ENCODE measurements around the gene GLRB. TPM values are rescaled to one million over a fixed set of nuclear protein-coding genes. Genes with fewer than 3 reads are reported as not detected.

Gene GLRB
- total RNA-seq, 1 donor from 2014 or later = 44.0 TPM

Small RNA genes within 50 kb of the gene (small RNA-seq; reads per million reads assigned to genes)
- gene RF00019 (not detected), gene RNU6-582P (not detected)

Other genes starting within 250 kb of the GLRB start
- 33.4 TPM for gene PDGFC, start 104.4 kb upstream of the GLRB start, total RNA-seq
- gene GRIA2, start 144.6 kb downstream of the GLRB start, total RNA-seq = 339 TPM